ACC112 (cell line): Measurements from ENCODE around the gene SLC6A17.

Experiments used
- H2AFZ ChIP-seq: fragments of 200-600 bp; sonication (generic); one replicate; pipeline ENCODE4 v1.6.0; 2017; ENCODE audit warnings: antibody characterized with exemption, low read length; ENCODE audit not compliant: unreplicated experiment
- H3K27ac ChIP-seq: fragments of 200-600 bp; sonication (generic); 2 replicates; pipeline ENCODE4 v1.5.1; 2014; ENCODE audit warnings: low read depth, mild to moderate bottlenecking, antibody characterized with exemption, low read length, moderate library complexity
- H3K27me3 ChIP-seq: fragments of 200-600 bp; sonication (generic); 2 replicates; pipeline ENCODE4 v1.6.1; 2014; ENCODE audit warnings: mild to moderate bottlenecking, antibody characterized with exemption, low read length, moderate library complexity, mixed read lengths; ENCODE audit not compliant: insufficient read depth
- H3K36me3 ChIP-seq: fragments of 200-600 bp; sonication (generic); 2 replicates; pipeline ENCODE4 v1.6.1; 2016; ENCODE audit warnings: mild to moderate bottlenecking, antibody characterized with exemption, low read length, moderate library complexity, mixed read lengths; ENCODE audit not compliant: insufficient read depth
- H3K4me1 ChIP-seq: fragments of 200-600 bp; sonication (generic); one replicate; pipeline ENCODE4 v1.6.1; 2016; ENCODE audit warnings: low read length, mixed read lengths; ENCODE audit not compliant: insufficient read depth, unreplicated experiment, control insufficient read depth
- H3K4me3 ChIP-seq: fragments of 200-600 bp; sonication (generic); 2 replicates; pipeline ENCODE4 v1.5.1; 2014; ENCODE audit warnings: mild to moderate bottlenecking, low read depth, low read length
- H3K79me2 ChIP-seq: fragments of 200-600 bp; sonication (generic); one replicate; pipeline ENCODE4 v1.6.0; 2016; ENCODE audit warnings: low read length; ENCODE audit not compliant: control insufficient read depth, unreplicated experiment, insufficient read depth

SLC6A17 gene

GRCh38 chr1:110135666-110136065 lies 14.6 kb upstream of the SLC6A17 start:
- no peaks in the 10 kb centered on the region for H3K79me2 ChIP-seq
- H2AFZ ChIP-seq = no peak overlapping the region
- H3K36me3 ChIP-seq = no peaks in the 10 kb centered on the region
- H3K27ac ChIP-seq = no peak overlapping the region
- H3K27me3 ChIP-seq = peaks cover 67% of the 10 kb centered on the region
- H3K4me1 ChIP-seq = no peaks in the 10 kb centered on the region
- no peak overlapping the region for H3K4me3 ChIP-seq

DNA sequence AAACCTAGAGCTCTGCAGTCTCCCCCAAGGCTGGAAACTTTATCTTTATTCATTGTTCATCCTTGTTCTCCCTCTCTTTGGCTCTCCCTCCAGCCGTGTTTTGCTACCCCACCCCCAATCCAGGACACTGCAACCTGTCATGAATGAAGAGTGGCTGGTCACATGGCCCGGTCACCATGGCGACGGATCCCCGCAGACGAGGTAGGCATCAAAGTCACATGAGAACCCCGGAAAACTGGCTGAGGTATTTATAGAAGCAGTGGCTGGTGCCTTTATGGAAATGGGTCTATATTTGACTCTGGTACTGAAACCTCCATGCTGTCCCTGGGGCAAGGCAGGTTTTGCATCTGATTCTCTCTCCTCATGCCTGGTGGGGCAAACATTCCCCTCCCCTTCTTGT lies 13.4 kb upstream of the SLC6A17 start:
- Histone ChIP-seq H3K36me3 (no peaks in the 10 kb centered on the region), H3K79me2 (no peaks in the 10 kb centered on the region), H3K4me1 (no peaks in the 10 kb centered on the region), H3K27me3 (peaks cover 73% of the 10 kb centered on the region), H3K4me3 (no peak overlapping the region), H3K27ac (no peak overlapping the region), H2AFZ (no peak overlapping the region)

- H3K27me3 ChIP-seq = peaks cover 91% of the 10 kb centered on the region
- no peak overlapping the region for H3K27ac ChIP-seq
- H3K79me2 ChIP-seq = no peaks in the 10 kb centered on the region
- no peaks in the 10 kb centered on the region for H3K4me1 ChIP-seq
- no peaks in the 10 kb centered on the region for H3K36me3 ChIP-seq
- no peak overlapping the region for H3K4me3 ChIP-seq
- H2AFZ ChIP-seq = no peak overlapping the region
These were observed 11.3 kb upstream of the SLC6A17 start for GRCh38 chr1:110138956-110139355.

DNA sequence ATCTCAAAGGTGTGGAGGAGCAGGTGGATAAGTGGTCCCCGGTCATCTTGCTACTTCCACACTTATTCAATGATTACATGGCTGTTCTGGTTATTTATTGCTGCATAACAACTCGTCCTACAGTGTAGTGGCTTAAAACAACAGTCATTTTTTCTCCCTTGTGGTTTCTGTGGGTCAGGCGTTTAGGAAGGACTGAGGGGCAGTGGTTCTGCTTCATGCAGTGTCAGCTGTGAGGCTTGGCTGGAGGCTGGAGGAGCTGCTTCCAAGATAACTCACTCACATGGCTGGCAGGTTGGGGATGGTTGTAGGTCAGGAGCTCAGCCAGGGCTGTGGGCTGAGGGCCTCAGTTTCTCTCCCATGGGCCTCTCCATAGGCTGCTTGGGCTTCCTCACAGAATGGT lies 5.9 kb upstream of the SLC6A17 start:
- no peak overlapping the region for H3K4me3 ChIP-seq
- H3K79me2 ChIP-seq = no peaks in the 10 kb centered on the region
- H3K27ac ChIP-seq = no peak overlapping the region
- peaks cover 98% of the 10 kb centered on the region for H3K27me3 ChIP-seq
- no peaks in the 10 kb centered on the region for H3K4me1 ChIP-seq
- H3K36me3 ChIP-seq = no peaks in the 10 kb centered on the region
- no peak overlapping the region for H2AFZ ChIP-seq

GRCh38 chr1:110148961-110149360 lies 1.3 kb upstream of the SLC6A17 start:
- H3K36me3 ChIP-seq = no peaks in the 10 kb centered on the region
- H3K27ac ChIP-seq = no peak overlapping the region
- no peaks in the 10 kb centered on the region for H3K79me2 ChIP-seq
- H2AFZ ChIP-seq = no peak overlapping the region
- H3K4me1 ChIP-seq = peaks cover 6% of the 10 kb centered on the region
- peaks cover 90% of the 10 kb centered on the region for H3K27me3 ChIP-seq
- no peak overlapping the region for H3K4me3 ChIP-seq

GRCh38 chr1:110151175-110151669 lies 928 bp downstream of the SLC6A17 start:
- Histone ChIP-seq H3K4me1 (peaks cover 6% of the 10 kb centered on the region), H3K36me3 (no peaks in the 10 kb centered on the region), H3K27me3 (peaks cover 89% of the 10 kb centered on the region), H2AFZ (peak overlapping the region; percentile 40), H3K27ac (no peak overlapping the region), H3K79me2 (no peaks in the 10 kb centered on the region), H3K4me3 (peak overlapping the region; percentile 84)

DNA sequence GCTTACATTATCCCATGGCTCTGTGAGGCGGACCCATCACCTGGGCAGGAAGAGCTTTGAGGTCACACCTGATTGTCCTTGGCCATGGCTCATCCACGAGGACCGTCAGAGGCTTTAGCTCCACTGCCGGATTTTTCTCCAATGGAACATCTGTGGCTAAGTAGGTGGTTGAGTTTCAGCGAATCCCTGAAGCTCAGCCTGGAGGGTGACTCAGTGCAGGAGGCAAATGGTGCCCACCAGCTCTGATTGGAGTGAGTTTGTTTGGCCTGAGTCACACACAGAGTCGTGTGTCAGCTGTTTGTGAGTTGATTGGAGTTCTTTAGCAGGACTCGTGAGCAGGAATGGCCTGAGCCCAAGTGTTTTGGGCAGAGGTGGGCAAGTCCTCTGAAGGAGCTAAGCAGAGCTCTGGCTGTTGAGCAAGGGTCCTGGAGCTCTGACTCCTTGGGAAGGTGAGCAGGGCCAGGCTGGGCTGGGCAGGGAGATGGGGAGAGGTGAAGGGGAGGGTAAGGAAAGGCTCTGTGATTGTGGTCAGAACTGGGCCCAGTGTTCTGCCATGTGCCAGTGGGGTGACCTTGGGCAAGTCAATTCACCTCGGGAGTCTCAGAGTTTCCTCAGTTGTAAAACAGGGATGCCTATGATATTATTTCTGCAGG lies 2.0 kb downstream of the SLC6A17 start:
- no peaks in the 10 kb centered on the region for H3K36me3 ChIP-seq
- no peak overlapping the region for H2AFZ ChIP-seq
- peaks cover 88% of the 10 kb centered on the region for H3K27me3 ChIP-seq
- H3K79me2 ChIP-seq = no peaks in the 10 kb centered on the region
- H3K27ac ChIP-seq = no peak overlapping the region
- H3K4me1 ChIP-seq = peaks cover 6% of the 10 kb centered on the region
- H3K4me3 ChIP-seq = no peak overlapping the region

GRCh38 chr1:110153407-110153950 lies 3.2 kb downstream of the SLC6A17 start:
- no peak overlapping the region for H3K4me3 ChIP-seq
- H3K36me3 ChIP-seq = no peaks in the 10 kb centered on the region
- no peak overlapping the region for H2AFZ ChIP-seq
- H3K4me1 ChIP-seq = peaks cover 6% of the 10 kb centered on the region
- H3K79me2 ChIP-seq = no peaks in the 10 kb centered on the region
- H3K27me3 ChIP-seq = peaks cover 79% of the 10 kb centered on the region
- no peak overlapping the region for H3K27ac ChIP-seq

GRCh38 chr1:110155878-110156522 lies 5.7 kb downstream of the SLC6A17 start:
- Histone ChIP-seq H3K36me3 (no peaks in the 10 kb centered on the region), H2AFZ (no peak overlapping the region), H3K27me3 (peaks cover 78% of the 10 kb centered on the region), H3K4me3 (no peak overlapping the region), H3K27ac (no peak overlapping the region), H3K79me2 (no peaks in the 10 kb centered on the region), H3K4me1 (peaks cover 4% of the 10 kb centered on the region)

DNA sequence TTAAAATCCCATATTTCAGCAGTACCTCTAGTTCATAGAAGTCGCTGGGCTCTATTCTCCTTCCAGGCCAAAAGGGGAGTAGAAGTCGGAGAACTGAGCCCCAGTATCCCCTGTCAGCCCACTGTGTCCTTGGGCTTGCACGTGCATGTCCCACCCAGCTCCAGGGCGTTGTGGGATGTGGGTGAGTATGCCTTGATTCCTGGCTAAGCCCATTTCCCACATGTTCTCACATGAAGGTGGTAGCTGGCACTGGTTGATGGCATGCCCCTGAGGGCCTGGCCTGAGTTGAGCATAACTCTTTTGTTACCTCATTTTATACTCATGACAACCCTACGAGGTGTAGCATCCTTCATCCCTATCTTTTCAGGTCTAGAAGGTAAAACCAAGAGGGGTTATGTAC lies 8.0 kb downstream of the SLC6A17 start:
- no peak overlapping the region for H2AFZ ChIP-seq

DNA sequence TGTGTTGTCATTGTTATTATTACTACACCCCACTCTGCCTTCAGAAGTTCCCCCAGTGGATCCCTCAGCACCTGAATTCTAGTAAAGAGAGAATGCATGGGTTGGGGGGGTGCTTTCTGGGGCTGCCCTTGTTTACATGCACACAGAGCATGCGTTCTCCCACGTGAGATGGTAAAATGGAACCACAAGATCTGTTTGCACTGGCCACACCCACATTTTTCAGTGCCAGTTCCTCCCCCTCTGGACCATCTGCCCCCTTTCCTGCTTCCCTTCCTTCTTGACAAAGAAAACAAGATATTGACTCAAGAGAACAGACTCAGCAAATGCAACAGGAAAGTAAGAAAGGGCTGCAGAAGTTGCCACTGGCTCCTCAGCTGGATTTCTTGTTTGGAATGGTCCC lies 8.9 kb downstream of the SLC6A17 start:
- Histone ChIP-seq H3K4me1 (no peaks in the 10 kb centered on the region), H2AFZ (no peak overlapping the region), H3K27ac (no peak overlapping the region), H3K36me3 (no peaks in the 10 kb centered on the region), H3K4me3 (no peak overlapping the region), H3K27me3 (peaks cover 49% of the 10 kb centered on the region), H3K79me2 (no peaks in the 10 kb centered on the region)

More for the DNA sequence above, 8.0 kb downstream of the SLC6A17 start:
- H3K27ac ChIP-seq = no peak overlapping the region
- H3K4me1 ChIP-seq = no peaks in the 10 kb centered on the region
- H3K4me3 ChIP-seq = no peak overlapping the region
- no peaks in the 10 kb centered on the region for H3K79me2 ChIP-seq
- H3K36me3 ChIP-seq = no peaks in the 10 kb centered on the region
- H3K27me3 ChIP-seq = peaks cover 58% of the 10 kb centered on the region
